Measurements from ENCODE around the gene FAM163A. TPM values are rescaled to one million over a fixed set of nuclear protein-coding genes. Genes with fewer than 3 reads are reported as not detected.

The FAM163A gene
- total RNA-seq, 3 donors from 2014 or later (not counting 1 experiment from before 2014, with no cell fraction given): not detected

- H3K4me1 Mint-ChIP-seq: no peaks in the 10 kb centered on the region
- H3K36me3 ChIP-seq (ENCODE audit: control insufficient read depth, insufficient read depth, low read length): no peaks in the 10 kb centered on the region
- intact Hi-C loops (cut with micrococcal nuclease): no loop called here
- H3K4me3 Mint-ChIP-seq: no peak overlapping the region
- no peaks in the 10 kb centered on the region for H3K36me3 Mint-ChIP-seq
- H3K4me1 ChIP-seq (ENCODE audit: control insufficient read depth, insufficient read depth, low read length): no peaks in the 10 kb centered on the region
- TF ChIP-seq CTCF (IDR thresholded peaks at IDR 0.05): no peak
- peaks cover 0 to 6% of the 10 kb centered on the region in 2 donors for H3K27me3 Mint-ChIP-seq (ENCODE audit: low read depth in 2 of 2)
- 82% methylated on average over 5 of the region's 6 CpGs for WGBS (ENCODE audit: insufficient coverage)
- no peaks in the 10 kb centered on the region for H3K27me3 ChIP-seq (ENCODE audit: control insufficient read depth, insufficient read depth, low read length)
- no peak for DNase-seq
- no peaks in the 10 kb centered on the region for H3K9me3 ChIP-seq (ENCODE audit: control insufficient read depth, insufficient read depth, low read length)
- no peaks in the 10 kb centered on the region for H3K9me3 Mint-ChIP-seq
- H3K4me3 ChIP-seq (ENCODE audit: low read length): no peak overlapping the region
- no peak overlapping the region for H3K27ac Mint-ChIP-seq
- ATAC-seq: no peak
- H3K27ac ChIP-seq (ENCODE audit: low read length): no peak overlapping the region
Measured at GRCh38 chr1:179761846-179762640, 19.0 kb downstream of the FAM163A start.

GRCh38 chr1:179767177-179767581, 24.1 kb downstream of the FAM163A start:
- Histone ChIP-seq H3K36me3 (ENCODE audit: control insufficient read depth, insufficient read depth, low read length) (no peaks in the 10 kb centered on the region), H3K27ac (ENCODE audit: low read length) (no peak overlapping the region), H3K4me1 (ENCODE audit: control insufficient read depth, insufficient read depth, low read length) (no peaks in the 10 kb centered on the region), H3K9me3 (ENCODE audit: control insufficient read depth, insufficient read depth, low read length) (no peaks in the 10 kb centered on the region), H3K27me3 (ENCODE audit: control insufficient read depth, insufficient read depth, low read length) (no peaks in the 10 kb centered on the region), H3K4me3 (ENCODE audit: low read length) (no peak overlapping the region)
- H3K4me1 Mint-ChIP-seq: no peaks in the 10 kb centered on the region
- no peak for DNase-seq
- no peak overlapping the region for H3K27ac Mint-ChIP-seq
- H3K36me3 Mint-ChIP-seq: no peaks in the 10 kb centered on the region
- WGBS (ENCODE audit: insufficient coverage): 89% methylated on average over 5 of the region's 5 CpGs
- no peak overlapping the region for H3K4me3 Mint-ChIP-seq
- no peak for ATAC-seq
- TF ChIP-seq CTCF (IDR thresholded peaks at IDR 0.05): no peak
- H3K27me3 Mint-ChIP-seq (ENCODE audit: low read depth in 2 of 2): peaks cover 0 to 11% of the 10 kb centered on the region in 2 donors
- intact Hi-C loops (cut with micrococcal nuclease): no loop called here
- H3K9me3 Mint-ChIP-seq: no peaks in the 10 kb centered on the region

- no peak for DNase-seq
- TF ChIP-seq CTCF (IDR thresholded peaks at IDR 0.05): no peak
- Histone ChIP-seq H3K27ac (ENCODE audit: low read length) (no peak overlapping the region), H3K9me3 (ENCODE audit: control insufficient read depth, insufficient read depth, low read length) (no peaks in the 10 kb centered on the region), H3K4me1 (ENCODE audit: control insufficient read depth, insufficient read depth, low read length) (no peaks in the 10 kb centered on the region), H3K27me3 (ENCODE audit: control insufficient read depth, insufficient read depth, low read length) (no peaks in the 10 kb centered on the region), H3K36me3 (ENCODE audit: control insufficient read depth, insufficient read depth, low read length) (no peaks in the 10 kb centered on the region), H3K4me3 (ENCODE audit: low read length) (no peak overlapping the region)
- intact Hi-C loops (cut with micrococcal nuclease): no loop called here
- no peak for ATAC-seq
- no peaks in the 10 kb centered on the region for H3K36me3 Mint-ChIP-seq
- no peaks in the 10 kb centered on the region for H3K9me3 Mint-ChIP-seq
- peaks cover 0 to 12% of the 10 kb centered on the region in 2 donors for H3K27me3 Mint-ChIP-seq (ENCODE audit: low read depth in 2 of 2)
- 80% methylated on average over 1 of the region's 2 CpGs for WGBS (ENCODE audit: insufficient coverage)
- no peaks in the 10 kb centered on the region for H3K4me1 Mint-ChIP-seq
- H3K4me3 Mint-ChIP-seq: no peak overlapping the region
- no peak overlapping the region for H3K27ac Mint-ChIP-seq
Measured at GRCh38 chr1:179767996-179768395, 24.9 kb downstream of the FAM163A start.
